Measurements from ENCODE around the gene BHMT2. TPM values are rescaled to one million over a fixed set of nuclear protein-coding genes. Genes with fewer than 3 reads are reported as not detected.

Gene BHMT2
- total and polyA plus RNA-seq, 2 of the 4 experiments (the other 2 are of a cell fraction), result 0.36 to 0.60 TPM

DNA sequence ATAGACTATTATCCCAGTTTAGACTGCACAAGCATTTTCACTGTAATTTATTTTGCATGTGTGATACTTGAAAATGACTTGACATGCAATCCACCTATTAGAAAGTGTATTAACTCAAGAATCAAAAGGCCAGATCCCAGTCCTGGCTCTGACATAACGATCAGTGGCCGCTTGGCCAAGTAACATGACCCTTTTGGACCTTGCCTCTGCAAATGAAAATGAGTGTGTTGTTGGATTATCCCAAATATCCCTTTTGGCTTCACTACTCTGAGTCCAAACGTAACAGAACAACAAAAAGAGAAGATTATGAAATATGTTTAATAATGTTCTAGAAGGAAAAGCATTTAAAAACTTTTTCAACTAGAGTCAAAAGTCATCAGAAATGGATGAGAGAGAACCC lies 19.1 kb upstream of the BHMT2 start:
- intact Hi-C loops (cut with micrococcal nuclease), result no loop called here
- Histone ChIP-seq H2BK120ac (ENCODE audit: low read depth, low read length) (no peak overlapping the region), H2BK15ac (ENCODE audit: low read depth, low read length) (no peak overlapping the region), H3K27me3 (ENCODE audit: control insufficient read depth, insufficient read depth, low read length) (peaks cover 12% of the 10 kb centered on the region), H3K9ac (ENCODE audit: low read depth, low read length) (no peak overlapping the region), H2BK5ac (ENCODE audit: low read depth, low read length, poor library complexity, severe bottlenecking) (no peak overlapping the region), H3K4ac (ENCODE audit: low read depth, low read length) (no peak overlapping the region), H3K79me1 (ENCODE audit: low read depth in 1 of 2, low read length in 2 of 2) (no peaks in the 10 kb centered on the region), H4K5ac (ENCODE audit: low read depth, low read length) (no peak overlapping the region), H3K4me3 (ENCODE audit: insufficient read depth, low read depth, low read length) (no peak overlapping the region), H3K27ac (ENCODE audit: insufficient read depth, low read length) (no peak overlapping the region), H3K4me2 (ENCODE audit: low read depth, low read length) (no peak overlapping the region), H3K4me1 (ENCODE audit: control insufficient read depth, insufficient read depth, low read length) (no peaks in the 10 kb centered on the region), H4K8ac (ENCODE audit: low read depth in 2 of 2, low read length in 2 of 2) (no peak overlapping the region), H3K56ac (ENCODE audit: extremely low read depth, insufficient read depth, low read length) (no peak overlapping the region), H3K36me3 (ENCODE audit: control insufficient read depth, insufficient read depth, low read length) (no peaks in the 10 kb centered on the region), H3K23ac (ENCODE audit: low read depth, low read length) (no peak overlapping the region), H2AK5ac (ENCODE audit: low read depth, low read length) (no peak overlapping the region), H4K20me1 (ENCODE audit: insufficient read depth, low read length) (no peaks in the 10 kb centered on the region), H3K9me3 (ENCODE audit: control insufficient read depth, insufficient read depth, low read length) (peaks cover 3% of the 10 kb centered on the region), H4K91ac (ENCODE audit: insufficient read depth, low read depth, low read length) (no peak overlapping the region), H2AFZ (replicated peaks; ENCODE audit: low read length, poor library complexity) (no peak overlapping the region), H3K9me1 (ENCODE audit: insufficient read depth, low read length) (no peaks in the 10 kb centered on the region), H2BK20ac (ENCODE audit: low read depth, low read length) (no peak overlapping the region), H3K14ac (replicated peaks; ENCODE audit: low read depth, low read length) (no peak overlapping the region), H3K18ac (ENCODE audit: low read depth, low read length) (no peak overlapping the region), H2AK9ac (replicated peaks; ENCODE audit: low read depth, low read length, poor library complexity) (no peak overlapping the region)
- dilution Hi-C loops (cut with HindIII; ENCODE audit: low sequenced_read_pairs, unreplicated experiment), result no loop called here
- ATAC-seq (ENCODE audit: low read depth) (no peak), DNase-seq (no peak)
- ChIA-PET POLR2A (ENCODE audit: unreplicated experiment) (no interaction called here), CTCF (interaction anchor here (1.0 kb wide), 1 partner anchor 14 kb away, joined by 3 read pairs; no protein-coding TSS in a partner anchor)
- WGBS, 2 experiments (ENCODE audit: extremely low coverage in 2 of 2, insufficient read length in 1 of 2), result no CpG with 5 or more reads among the region's 3 CpGs
- TF ChIP-seq MAZ (IDR thresholded peaks at IDR 0.05; ENCODE audit: borderline replicate concordance, low read depth, low read length), result no peak
- no peak for TF ChIP-seq CTCF (conservative IDR thresholded peaks at IDR 0.05; ENCODE audit: low read depth, low read length)
- TF ChIP-seq SMC3 (IDR thresholded peaks at IDR 0.05; ENCODE audit: low read depth, low read length), result no peak
- TF ChIP-seq CHD1 (IDR thresholded peaks at IDR 0.05; ENCODE audit: low read depth, low read length), result no peak
- TF ChIP-seq USF2 (IDR thresholded peaks at IDR 0.05; ENCODE audit: low read depth, low read length), result no peak
- no peak for TF ChIP-seq POLR2A (IDR thresholded peaks at IDR 0.05; ENCODE audit: low read depth, low read length)
- no peak for TF ChIP-seq RCOR1 (IDR thresholded peaks at IDR 0.05; ENCODE audit: insufficient replicate concordance, low read length)
- no peak for TF ChIP-seq MAFK (IDR thresholded peaks at IDR 0.05; ENCODE audit: low read depth, low read length)
- TF ChIP-seq, protein P1, sequence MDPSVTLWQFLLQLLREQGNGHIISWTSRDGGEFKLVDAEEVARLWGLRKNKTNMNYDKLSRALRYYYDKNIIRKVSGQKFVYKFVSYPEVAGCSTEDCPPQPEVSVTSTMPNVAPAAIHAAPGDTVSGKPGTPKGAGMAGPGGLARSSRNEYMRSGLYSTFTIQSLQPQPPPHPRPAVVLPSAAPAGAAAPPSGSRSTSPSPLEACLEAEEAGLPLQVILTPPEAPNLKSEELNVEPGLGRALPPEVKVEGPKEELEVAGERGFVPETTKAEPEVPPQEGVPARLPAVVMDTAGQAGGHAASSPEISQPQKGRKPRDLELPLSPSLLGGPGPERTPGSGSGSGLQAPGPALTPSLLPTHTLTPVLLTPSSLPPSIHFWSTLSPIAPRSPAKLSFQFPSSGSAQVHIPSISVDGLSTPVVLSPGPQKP (IDR thresholded peaks at IDR 0.05; ENCODE audit: borderline replicate concordance, low read depth, low read length), result no peak
- no peak for TF ChIP-seq NFE2L2 (IDR thresholded peaks at IDR 0.05; ENCODE audit: low read depth, low read length)
- no peak for TF ChIP-seq MXI1 (IDR thresholded peaks at IDR 0.05; ENCODE audit: borderline replicate concordance, low read depth, low read length)
- no peak for TF ChIP-seq BHLHE40 (IDR thresholded peaks at IDR 0.05; ENCODE audit: low read depth, low read length)
- TF ChIP-seq FOS (IDR thresholded peaks at IDR 0.05; ENCODE audit: low read depth, low read length), result no peak
- BruUV-seq (replicated peaks), result no TSS peak
- in situ Hi-C loops (cut with MboI; ENCODE audit: low sequenced_read_pairs), result no loop called here

Data from IMR-90 (cell line).